Measurements from ENCODE around the gene PPP1R12B. TPM values are rescaled to one million over a fixed set of nuclear protein-coding genes. Genes with fewer than 3 reads are reported as not detected.

The PPP1R12B gene
- total and polyA plus RNA-seq, 2 donors (not counting 3 experiments of a cell fraction or from before 2014, with no cell fraction given): 8.4 to 11.5 TPM

DNA sequence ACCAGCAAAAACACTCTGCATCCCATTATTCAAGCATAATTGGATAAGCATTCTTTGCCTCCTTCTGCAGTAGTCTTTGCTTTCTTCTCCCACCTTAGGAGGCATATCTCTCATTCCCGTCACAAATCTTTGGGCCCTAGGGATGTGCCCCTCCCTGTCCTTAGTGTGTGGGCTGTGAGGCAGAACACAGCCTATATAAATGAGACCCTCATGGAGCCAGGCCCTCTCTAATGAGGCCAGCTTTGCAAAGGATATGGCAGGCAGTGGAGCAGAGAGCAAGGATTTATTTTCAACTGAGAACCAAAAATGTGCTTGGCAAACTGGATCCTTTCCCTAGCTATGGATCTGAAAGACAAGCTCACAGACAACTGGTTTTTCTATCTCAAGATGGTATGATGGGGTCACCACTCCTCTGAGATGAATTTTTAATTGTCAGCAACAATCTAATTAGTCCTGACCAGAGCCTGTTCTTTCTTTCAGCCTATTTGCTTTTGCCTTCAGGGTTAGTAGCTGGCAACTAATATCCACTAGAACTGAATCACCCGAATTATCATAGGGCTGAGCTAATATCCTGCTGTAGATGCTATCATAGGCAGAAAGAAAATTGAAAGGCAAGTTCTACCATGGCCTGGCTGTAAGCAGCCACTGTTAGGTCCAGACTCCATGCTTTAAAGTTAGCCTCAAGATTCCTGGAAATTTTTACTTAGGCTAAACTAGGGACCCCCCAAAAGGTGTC is 227.6 kb downstream of the PPP1R12B start:
- Histone ChIP-seq H3K79me2 (ENCODE audit: control insufficient read depth, insufficient read depth, low read length) (no peaks in the 10 kb centered on the region), H3K36me3 (ENCODE audit: control insufficient read depth in 2 of 2, extremely low read depth in 1 of 2, insufficient read depth in 2 of 2, low read length in 2 of 2) (no peaks in the 10 kb centered on the region), H3K4me1 (ENCODE audit: control insufficient read depth, extremely low read depth, insufficient read depth, low read length) (peaks cover 4% of the 10 kb centered on the region), H3K9me3 (replicated peaks; ENCODE audit: control insufficient read depth, insufficient read depth, low read length) (no peaks in the 10 kb centered on the region), H3K9ac (replicated peaks; ENCODE audit: extremely low read depth, insufficient read depth, low read length) (no peak overlapping the region), H3K4me3 (replicated peaks in 1 of 3; ENCODE audit: insufficient read depth in 1 of 3, low read depth in 1 of 3, low read length in 3 of 3) (no peak overlapping the region), H2AFZ (ENCODE audit: low read depth, low read length) (no peak overlapping the region), H3K27ac (ENCODE audit: insufficient read depth, low read depth, low read length) (no peak overlapping the region), H3K9me1 (replicated peaks; ENCODE audit: control insufficient read depth, extremely low read depth, insufficient read depth, low read length) (no peaks in the 10 kb centered on the region), H3K27me3 (ENCODE audit: control insufficient read depth in 2 of 2, insufficient read depth in 2 of 2, low read length in 2 of 2) (no peaks in the 10 kb centered on the region), H4K20me1 (replicated peaks; ENCODE audit: control insufficient read depth, extremely low read depth, insufficient read depth, low read length) (no peaks in the 10 kb centered on the region), H3K4me2 (ENCODE audit: insufficient read depth, low read length) (no peak overlapping the region)
- CTCF ChIA-PET: interaction anchor here (1.1 to 5.7 kb wide), 7 partner anchors 8 to 49 kb away, joined by 3 to 38 read pairs (median 4); no protein-coding TSS in a partner anchor
- peak; percentile 41 for DNase-seq (ENCODE audit: low read depth, low spot score)
- no TSS peak for BruUV-seq (replicated peaks)
- intact Hi-C loops (cut with micrococcal nuclease) (no loop called here), dilution Hi-C loops (cut with MboI; ENCODE audit: extremely low pct_ligation_motif_present, low sequenced_read_pairs) (no loop called here)
- no peak for FAIRE-seq
- POLR2A ChIA-PET: no interaction called here
- TF ChIP-seq MAX (IDR thresholded peaks at IDR 0.05; ENCODE audit: insufficient read depth, insufficient read length) (no peak), GATA2 (IDR thresholded peaks at IDR 0.05; ENCODE audit: insufficient read depth, insufficient read length, low read depth, low read length) (peak; percentile 88)

GRCh38 chr1:202576816-202577215 is 228.3 kb downstream of the PPP1R12B start:
- no peaks in the 10 kb centered on the region for H3K36me3 ChIP-seq (ENCODE audit: control insufficient read depth in 2 of 2, extremely low read depth in 1 of 2, insufficient read depth in 2 of 2, low read length in 2 of 2)
- ChIA-PET POLR2A (no interaction called here), CTCF (interaction anchor here (1.0 to 5.7 kb wide), 6 partner anchors 10 to 384 kb away, joined by 3 to 38 read pairs (median 3); no protein-coding TSS in a partner anchor)
- no peaks in the 10 kb centered on the region for H4K20me1 ChIP-seq (replicated peaks; ENCODE audit: control insufficient read depth, extremely low read depth, insufficient read depth, low read length)
- no peak overlapping the region for H2AFZ ChIP-seq (ENCODE audit: low read depth, low read length)
- dilution Hi-C loops (cut with MboI; ENCODE audit: extremely low pct_ligation_motif_present, low sequenced_read_pairs) (no loop called here), intact Hi-C loops (cut with micrococcal nuclease) (no loop called here)
- no peaks in the 10 kb centered on the region for H3K27me3 ChIP-seq (ENCODE audit: control insufficient read depth in 2 of 2, insufficient read depth in 2 of 2, low read length in 2 of 2)
- no peak overlapping the region for H3K27ac ChIP-seq (ENCODE audit: insufficient read depth, low read depth, low read length)
- H3K9ac ChIP-seq (replicated peaks; ENCODE audit: extremely low read depth, insufficient read depth, low read length): no peak overlapping the region
- no peak overlapping the region for H3K4me3 ChIP-seq (replicated peaks in 1 of 3; ENCODE audit: insufficient read depth in 1 of 3, low read depth in 1 of 3, low read length in 3 of 3)
- H3K79me2 ChIP-seq (ENCODE audit: control insufficient read depth, insufficient read depth, low read length): no peaks in the 10 kb centered on the region
- H3K9me3 ChIP-seq (replicated peaks; ENCODE audit: control insufficient read depth, insufficient read depth, low read length): no peaks in the 10 kb centered on the region
- H3K4me2 ChIP-seq (ENCODE audit: insufficient read depth, low read length): no peak overlapping the region
- TF ChIP-seq POLR2A (IDR thresholded peaks at IDR 0.05; ENCODE audit: low read depth, low read length) (no peak), JUN (IDR thresholded peaks at IDR 0.05; ENCODE audit: borderline replicate concordance, insufficient read depth, insufficient read length, low read depth) (no peak), MYC (IDR thresholded peaks at IDR 0.05; ENCODE audit: low read depth, low read length) (no peak), POLR2AphosphoS5 (IDR thresholded peaks at IDR 0.05; ENCODE audit: insufficient read depth, low read depth, low read length) (no peak), GATA2 (IDR thresholded peaks at IDR 0.05; ENCODE audit: insufficient read depth, insufficient read length, low read depth, low read length) (no peak), FOS (IDR thresholded peaks at IDR 0.05; ENCODE audit: borderline replicate concordance, insufficient read depth, low read length) (no peak), EZH2 (IDR thresholded peaks at IDR 0.05; ENCODE audit: borderline replicate concordance, low read depth, low read length, severe bottlenecking) (no peak), MAX (IDR thresholded peaks at IDR 0.05; ENCODE audit: insufficient read depth, insufficient read length) (no peak), CTCF (IDR thresholded peaks at IDR 0.05; ENCODE audit: extremely low read depth in 1 of 2, insufficient read depth in 1 of 2, low read depth in 1 of 2, low read length in 2 of 2) (no peak)
- DNase-seq (ENCODE audit: low read depth, low spot score) (peak; percentile 40), FAIRE-seq (no peak)
- H3K9me1 ChIP-seq (replicated peaks; ENCODE audit: control insufficient read depth, extremely low read depth, insufficient read depth, low read length): no peaks in the 10 kb centered on the region
- BruUV-seq (replicated peaks): no TSS peak
- peaks cover 4% of the 10 kb centered on the region for H3K4me1 ChIP-seq (ENCODE audit: control insufficient read depth, extremely low read depth, insufficient read depth, low read length)
